Loucy (cell line): ENCODE results near the gene SOCS7.

ENCODE experiments used
- EZH2phosphoT487 ChIP-seq: fragments of 200-600 bp; IDR thresholded peaks from 2 replicates; pipeline ENCODE4 v1.6.1; 2018; ENCODE audit warnings: antibody characterized with exemption, mild to moderate bottlenecking, moderate library complexity, borderline replicate concordance
- TF ChIP-seq, protein P1 (sequence below): fragments of 200-600 bp; sonication (generic); conservative IDR thresholded peaks from 2 replicates; pipeline ENCODE4 v1.5.1; 2014; ENCODE audit warnings: mild to moderate bottlenecking, antibody characterized with exemption, low read length

DNA sequence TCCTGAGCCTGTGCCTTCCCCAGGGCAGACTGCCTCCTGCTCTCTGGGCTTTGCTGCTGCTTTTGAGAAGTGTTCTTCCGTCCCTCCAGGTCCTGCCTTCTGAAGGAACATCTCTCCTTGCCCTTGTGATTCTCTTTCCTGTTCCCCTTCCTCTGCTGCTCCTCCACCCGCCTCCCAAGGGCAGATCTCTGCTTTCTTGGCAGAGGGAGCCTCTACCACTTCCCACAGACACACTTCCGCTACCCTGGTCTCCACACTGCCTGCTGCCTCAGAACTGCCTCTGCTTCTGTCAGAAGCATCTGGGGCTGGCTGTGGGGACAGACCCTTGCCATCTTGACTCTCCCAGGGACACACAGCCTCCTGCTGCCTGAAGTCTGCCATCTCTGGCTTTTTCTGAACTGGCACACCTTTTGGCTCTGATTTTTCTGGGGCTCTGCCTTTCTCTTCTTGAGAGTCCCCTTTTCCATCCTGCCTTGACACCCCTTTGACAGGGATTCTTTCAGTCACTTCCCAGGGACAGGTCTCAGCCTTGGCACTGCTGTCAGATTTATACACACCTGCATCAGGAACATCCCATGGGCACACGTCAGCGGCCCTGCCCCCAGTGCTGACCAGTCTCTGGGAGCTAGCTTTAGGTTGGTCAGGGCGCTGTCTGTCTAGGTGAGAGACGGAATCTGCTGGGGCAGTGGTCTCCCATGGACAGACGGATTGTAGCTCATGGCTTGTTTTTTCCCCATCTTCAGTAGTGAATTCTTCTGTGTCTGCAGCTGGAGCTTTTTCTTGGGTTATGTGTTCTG is 24.4 kb upstream of the SOCS7 start:
- TF ChIP-seq, protein P1, sequence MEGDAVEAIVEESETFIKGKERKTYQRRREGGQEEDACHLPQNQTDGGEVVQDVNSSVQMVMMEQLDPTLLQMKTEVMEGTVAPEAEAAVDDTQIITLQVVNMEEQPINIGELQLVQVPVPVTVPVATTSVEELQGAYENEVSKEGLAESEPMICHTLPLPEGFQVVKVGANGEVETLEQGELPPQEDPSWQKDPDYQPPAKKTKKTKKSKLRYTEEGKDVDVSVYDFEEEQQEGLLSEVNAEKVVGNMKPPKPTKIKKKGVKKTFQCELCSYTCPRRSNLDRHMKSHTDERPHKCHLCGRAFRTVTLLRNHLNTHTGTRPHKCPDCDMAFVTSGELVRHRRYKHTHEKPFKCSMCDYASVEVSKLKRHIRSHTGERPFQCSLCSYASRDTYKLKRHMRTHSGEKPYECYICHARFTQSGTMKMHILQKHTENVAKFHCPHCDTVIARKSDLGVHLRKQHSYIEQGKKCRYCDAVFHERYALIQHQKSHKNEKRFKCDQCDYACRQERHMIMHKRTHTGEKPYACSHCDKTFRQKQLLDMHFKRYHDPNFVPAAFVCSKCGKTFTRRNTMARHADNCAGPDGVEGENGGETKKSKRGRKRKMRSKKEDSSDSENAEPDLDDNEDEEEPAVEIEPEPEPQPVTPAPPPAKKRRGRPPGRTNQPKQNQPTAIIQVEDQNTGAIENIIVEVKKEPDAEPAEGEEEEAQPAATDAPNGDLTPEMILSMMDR, result no peak
- no peak for TF ChIP-seq EZH2phosphoT487
